HepG2 (cell line): Measurements from ENCODE around the gene ZKSCAN8. TPM values are rescaled to one million over a fixed set of nuclear protein-coding genes. Genes with fewer than 3 reads are reported as not detected.

ENCODE experiments used
- EP300 ChIP-seq, 3 experiments: sonication (generic) in 1 of 3; formaldehyde crosslinking in 1 of 3; IDR thresholded peaks; 2 replicates each; pipeline versions ENCODE4 v1.5.1 to v1.6.1; 2011 to 2020; ENCODE audit warnings: low read depth in 2 of 3, low read length in 2 of 3, borderline replicate concordance in 1 of 3, improper control_type of control experiment in 1 of 3, mild to moderate bottlenecking in 1 of 3, missing genetic modification reagents in 1 of 3, moderate library complexity in 1 of 3
- NR1H2 ChIP-seq: sonication (generic); formaldehyde crosslinking; IDR thresholded peaks from 2 replicates; pipeline ENCODE4 v1.8.1; 2022; ENCODE audit warnings: low read depth, missing genetic modification reagents, borderline replicate concordance
- SP2 ChIP-seq: sonication (generic); formaldehyde crosslinking; IDR thresholded peaks from 2 replicates; pipeline ENCODE4 v1.5.1; 2020; ENCODE audit warnings: mild to moderate bottlenecking, missing genetic modification reagents
- TAF1 ChIP-seq: sonication (generic); formaldehyde crosslinking; IDR thresholded peaks from 2 replicates; pipeline ENCODE4 v1.4.0; 2020; ENCODE audit warnings: missing genetic modification reagents
- TOPORS ChIP-seq: sonication (generic); formaldehyde crosslinking; IDR thresholded peaks from 2 replicates; pipeline ENCODE4 v1.8.0; 2023; ENCODE audit warnings: mild to moderate bottlenecking, missing genetic modification reagents
- ZBTB7A ChIP-seq: sonication (generic); formaldehyde crosslinking; IDR thresholded peaks from 2 replicates; pipeline ENCODE4 v1.8.0; 2022; ENCODE audit warnings: mild to moderate bottlenecking, missing genetic modification reagents
- ZKSCAN1 ChIP-seq: fragments of 150-350 bp; IDR thresholded peaks from 2 replicates; pipeline ENCODE4 v1.6.1; 2014; ENCODE audit warnings: low read length
- ZMYM3 ChIP-seq: sonication (generic); formaldehyde crosslinking; IDR thresholded peaks from 2 replicates; pipeline ENCODE4 v1.5.1; 2020; ENCODE audit warnings: mild to moderate bottlenecking, missing genetic modification reagents
- ZNF3 ChIP-seq: IDR thresholded peaks from 2 replicates; pipeline ENCODE4 v1.7.0; 2017; ENCODE audit warnings: inconsistent platforms
- ZNF773 ChIP-seq: sonication (generic); formaldehyde crosslinking; IDR thresholded peaks from 2 replicates; pipeline ENCODE4 v1.4.0; 2020; ENCODE audit warnings: missing genetic modification reagents, borderline replicate concordance
- polyA plus RNA-seq, 8 experiments: library from polyadenylated mRNA; depleted of rRNA in 3 of 8; stranded (reverse) in 7 of 8; unstranded in 1 of 8; fragments of >200 nt; fragmentation: Illumina TruSeq in 4 of 8; extraction: Trizol in 4 of 8; gene quantifications; 2 replicates each; pipeline versions ENCODE4 v1.2.1 to v1.2.3, GENCODE V29; 2011 to 2016; ENCODE audit warnings: low read depth in 4 of 8, missing spikeins in 1 of 8, mixed read lengths in 1 of 8; ENCODE audit not compliant: insufficient read depth in 1 of 8
- total RNA-seq, 5 experiments: library from RNA; depleted of rRNA; stranded (reverse); fragments of >200 nt; fragmentation: Illumina TruSeq; extraction: Trizol; gene quantifications; 2 replicates each; pipeline ENCODE4 v1.2.3, GENCODE V29; 2016; ENCODE audit warnings: low read depth in 1 of 5
- TF ChIP-seq, protein P1 (sequence below), 2 experiments: IDR thresholded peaks; 2 replicates each; pipeline ENCODE4 v1.6.1; 2011 to 2012; ENCODE audit warnings: low read length in 2 of 2, borderline replicate concordance in 1 of 2, low read depth in 1 of 2, mild to moderate bottlenecking in 1 of 2, moderate library complexity in 1 of 2
- TF ChIP-seq, protein P2 (sequence below): sonication (generic); formaldehyde crosslinking; IDR thresholded peaks from 2 replicates; pipeline ENCODE4 v1.4.0; 2020; ENCODE audit warnings: mild to moderate bottlenecking, missing genetic modification reagents
- TF ChIP-seq, protein P3 (sequence below): sonication (generic); formaldehyde crosslinking; IDR thresholded peaks from 2 replicates; pipeline ENCODE4 v1.4.0; 2020; ENCODE audit warnings: mild to moderate bottlenecking, missing genetic modification reagents
- TF ChIP-seq, protein P4 (sequence below), 2 experiments: sonication (generic) in 1 of 2; formaldehyde crosslinking in 1 of 2; IDR thresholded peaks; 2 replicates each; pipeline versions ENCODE4 v1.6.1 to v1.9.0; 2014 to 2022; ENCODE audit warnings: antibody characterized with exemption in 1 of 2, borderline replicate concordance in 1 of 2, inconsistent platforms in 1 of 2, low read depth in 1 of 2, missing genetic modification reagents in 1 of 2
- TF ChIP-seq, protein P5 (sequence below): sonication (generic); formaldehyde crosslinking; IDR thresholded peaks from 2 replicates; pipeline ENCODE4 v1.4.0; 2020; ENCODE audit warnings: missing genetic modification reagents

ZKSCAN8 gene
- total and polyA plus RNA-seq, 2 of the 13 experiments (the other 11 are each of a cell fraction or from before 2014, with no cell fraction given): 12.4 to 20.9 TPM

DNA sequence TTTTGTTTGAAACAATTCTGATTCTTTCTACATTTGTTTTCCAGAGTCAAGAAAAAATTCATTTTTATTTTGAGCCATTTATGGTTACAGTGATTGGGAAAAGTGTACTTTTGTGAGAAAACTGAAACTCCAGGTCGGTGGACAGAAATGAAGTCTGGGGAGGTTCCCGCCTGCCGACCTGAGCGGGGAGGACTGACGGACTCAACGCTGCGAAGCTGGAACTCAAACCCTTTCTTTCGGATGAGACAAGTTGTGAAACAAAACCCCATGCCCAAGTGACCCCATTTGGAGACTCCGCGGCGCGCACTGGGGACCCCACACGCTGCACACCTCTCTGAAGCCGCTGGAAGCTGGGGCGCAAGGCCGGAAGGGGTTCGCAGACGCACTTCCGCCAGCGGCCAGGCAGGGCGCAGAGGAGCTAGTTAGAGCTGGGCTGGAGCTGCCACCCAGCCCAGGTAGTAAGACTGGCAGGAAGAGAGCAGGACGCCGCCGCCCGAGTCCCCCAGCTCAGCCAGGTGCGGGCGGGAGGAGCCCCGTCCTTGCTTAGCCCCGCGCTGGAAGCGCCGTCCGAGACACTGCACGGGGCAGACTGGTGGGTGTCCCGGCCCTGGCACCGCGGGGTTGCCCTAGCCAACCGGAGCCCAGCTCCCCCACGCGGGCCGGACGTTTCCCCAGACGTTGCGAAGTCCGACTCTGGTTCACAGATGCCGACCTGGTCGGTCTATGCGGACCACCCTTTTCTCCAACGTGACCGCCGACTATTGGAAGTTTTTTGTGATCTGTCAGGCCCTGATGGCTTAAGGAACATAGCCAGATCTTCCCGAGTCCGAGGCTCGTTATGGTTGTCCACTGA lies 37.1 kb upstream of the ZKSCAN8 start (continued):
- TF ChIP-seq, protein P1, sequence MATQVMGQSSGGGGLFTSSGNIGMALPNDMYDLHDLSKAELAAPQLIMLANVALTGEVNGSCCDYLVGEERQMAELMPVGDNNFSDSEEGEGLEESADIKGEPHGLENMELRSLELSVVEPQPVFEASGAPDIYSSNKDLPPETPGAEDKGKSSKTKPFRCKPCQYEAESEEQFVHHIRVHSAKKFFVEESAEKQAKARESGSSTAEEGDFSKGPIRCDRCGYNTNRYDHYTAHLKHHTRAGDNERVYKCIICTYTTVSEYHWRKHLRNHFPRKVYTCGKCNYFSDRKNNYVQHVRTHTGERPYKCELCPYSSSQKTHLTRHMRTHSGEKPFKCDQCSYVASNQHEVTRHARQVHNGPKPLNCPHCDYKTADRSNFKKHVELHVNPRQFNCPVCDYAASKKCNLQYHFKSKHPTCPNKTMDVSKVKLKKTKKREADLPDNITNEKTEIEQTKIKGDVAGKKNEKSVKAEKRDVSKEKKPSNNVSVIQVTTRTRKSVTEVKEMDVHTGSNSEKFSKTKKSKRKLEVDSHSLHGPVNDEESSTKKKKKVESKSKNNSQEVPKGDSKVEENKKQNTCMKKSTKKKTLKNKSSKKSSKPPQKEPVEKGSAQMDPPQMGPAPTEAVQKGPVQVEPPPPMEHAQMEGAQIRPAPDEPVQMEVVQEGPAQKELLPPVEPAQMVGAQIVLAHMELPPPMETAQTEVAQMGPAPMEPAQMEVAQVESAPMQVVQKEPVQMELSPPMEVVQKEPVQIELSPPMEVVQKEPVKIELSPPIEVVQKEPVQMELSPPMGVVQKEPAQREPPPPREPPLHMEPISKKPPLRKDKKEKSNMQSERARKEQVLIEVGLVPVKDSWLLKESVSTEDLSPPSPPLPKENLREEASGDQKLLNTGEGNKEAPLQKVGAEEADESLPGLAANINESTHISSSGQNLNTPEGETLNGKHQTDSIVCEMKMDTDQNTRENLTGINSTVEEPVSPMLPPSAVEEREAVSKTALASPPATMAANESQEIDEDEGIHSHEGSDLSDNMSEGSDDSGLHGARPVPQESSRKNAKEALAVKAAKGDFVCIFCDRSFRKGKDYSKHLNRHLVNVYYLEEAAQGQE (IDR thresholded peaks at IDR 0.05; ENCODE audit: borderline replicate concordance in 1 of 2, low read depth in 1 of 2, low read length in 2 of 2): peak in 1 of 2 experiments; percentile 56; a peak in 1 of 4 replicates
- TF ChIP-seq TOPORS (no peak), ZNF3 (0 out of 2 replicates have a peak, but pooled peaks have one; percentile 12), ZBTB7A (CRISPR knock-in tag) (peak; percentile 81), NR1H2 (CRISPR knock-in tag) (no peak), ZNF773 (CRISPR knock-in tag) (peak; percentile 81; the same call in 1 of the 2 replicates), ZMYM3 (CRISPR knock-in tag) (no peak; the same call in 1 of the 2 replicates), SP2 (CRISPR knock-in tag) (peak; percentile 63), EP300 (IDR thresholded peaks at IDR 0.05; ENCODE audit: low read depth in 2 of 2, low read length in 2 of 2) (0 out of 4 replicates have a peak, but pooled peaks of 1 of the 2 experiments have one; percentile 24), EP300 (CRISPR knock-in tag; IDR thresholded peaks at IDR 0.05; ENCODE audit: borderline replicate concordance) (no peak), TAF1 (CRISPR knock-in tag) (peak; percentile 95), ZKSCAN1 (no peak)
- TF ChIP-seq, protein P2, sequence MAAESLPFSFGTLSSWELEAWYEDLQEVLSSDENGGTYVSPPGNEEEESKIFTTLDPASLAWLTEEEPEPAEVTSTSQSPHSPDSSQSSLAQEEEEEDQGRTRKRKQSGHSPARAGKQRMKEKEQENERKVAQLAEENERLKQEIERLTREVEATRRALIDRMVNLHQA (CRISPR knock-in tag): no peak
- TF ChIP-seq, protein P3, sequence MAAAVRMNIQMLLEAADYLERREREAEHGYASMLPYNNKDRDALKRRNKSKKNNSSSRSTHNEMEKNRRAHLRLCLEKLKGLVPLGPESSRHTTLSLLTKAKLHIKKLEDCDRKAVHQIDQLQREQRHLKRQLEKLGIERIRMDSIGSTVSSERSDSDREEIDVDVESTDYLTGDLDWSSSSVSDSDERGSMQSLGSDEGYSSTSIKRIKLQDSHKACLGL (CRISPR knock-in tag): peak; percentile 92
- TF ChIP-seq, protein P4, sequence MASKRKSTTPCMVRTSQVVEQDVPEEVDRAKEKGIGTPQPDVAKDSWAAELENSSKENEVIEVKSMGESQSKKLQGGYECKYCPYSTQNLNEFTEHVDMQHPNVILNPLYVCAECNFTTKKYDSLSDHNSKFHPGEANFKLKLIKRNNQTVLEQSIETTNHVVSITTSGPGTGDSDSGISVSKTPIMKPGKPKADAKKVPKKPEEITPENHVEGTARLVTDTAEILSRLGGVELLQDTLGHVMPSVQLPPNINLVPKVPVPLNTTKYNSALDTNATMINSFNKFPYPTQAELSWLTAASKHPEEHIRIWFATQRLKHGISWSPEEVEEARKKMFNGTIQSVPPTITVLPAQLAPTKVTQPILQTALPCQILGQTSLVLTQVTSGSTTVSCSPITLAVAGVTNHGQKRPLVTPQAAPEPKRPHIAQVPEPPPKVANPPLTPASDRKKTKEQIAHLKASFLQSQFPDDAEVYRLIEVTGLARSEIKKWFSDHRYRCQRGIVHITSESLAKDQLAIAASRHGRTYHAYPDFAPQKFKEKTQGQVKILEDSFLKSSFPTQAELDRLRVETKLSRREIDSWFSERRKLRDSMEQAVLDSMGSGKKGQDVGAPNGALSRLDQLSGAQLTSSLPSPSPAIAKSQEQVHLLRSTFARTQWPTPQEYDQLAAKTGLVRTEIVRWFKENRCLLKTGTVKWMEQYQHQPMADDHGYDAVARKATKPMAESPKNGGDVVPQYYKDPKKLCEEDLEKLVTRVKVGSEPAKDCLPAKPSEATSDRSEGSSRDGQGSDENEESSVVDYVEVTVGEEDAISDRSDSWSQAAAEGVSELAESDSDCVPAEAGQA (IDR thresholded peaks at IDR 0.05; ENCODE audit: low read depth): no peak; the same call in 1 of the 2 replicates
- TF ChIP-seq, protein P4 (CRISPR knock-in tag; IDR thresholded peaks at IDR 0.05; ENCODE audit: borderline replicate concordance): 0 out of 2 replicates have a peak, but pooled peaks have one; percentile 62
- TF ChIP-seq, protein P5, sequence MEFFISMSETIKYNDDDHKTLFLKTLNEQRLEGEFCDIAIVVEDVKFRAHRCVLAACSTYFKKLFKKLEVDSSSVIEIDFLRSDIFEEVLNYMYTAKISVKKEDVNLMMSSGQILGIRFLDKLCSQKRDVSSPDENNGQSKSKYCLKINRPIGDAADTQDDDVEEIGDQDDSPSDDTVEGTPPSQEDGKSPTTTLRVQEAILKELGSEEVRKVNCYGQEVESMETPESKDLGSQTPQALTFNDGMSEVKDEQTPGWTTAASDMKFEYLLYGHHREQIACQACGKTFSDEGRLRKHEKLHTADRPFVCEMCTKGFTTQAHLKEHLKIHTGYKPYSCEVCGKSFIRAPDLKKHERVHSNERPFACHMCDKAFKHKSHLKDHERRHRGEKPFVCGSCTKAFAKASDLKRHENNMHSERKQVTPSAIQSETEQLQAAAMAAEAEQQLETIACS: peak; percentile 48; the same call in 1 of the 2 replicates
